H1 (cell line): ENCODE results near the gene AGAP1. TPM values are rescaled to one million over a fixed set of nuclear protein-coding genes. Genes with fewer than 3 reads are reported as not detected.

Experiments
- CTCF ChIA-PET: fragments of 300-600 bp; sonication (Branson Sonifier 250); formaldehyde crosslinking; loops from one replicate; lab custom pipeline; 2021; ENCODE audit not compliant: partially characterized antibody; lab: Charles Lee
- POLR2A ChIA-PET: fragments of 300-600 bp; sonication (Branson Sonifier 250); formaldehyde crosslinking; loops from one replicate; lab custom pipeline; 2021; ENCODE audit warnings: inconsistent platforms; ENCODE audit not compliant: partially characterized antibody; lab: Charles Lee
- DNase-seq, 2 experiments: peaks; one replicate each; pipeline versions ENCODE4 v3.0.0 to v3.0.0-alpha.2; 2010 to 2022; ENCODE audit warnings: low spot score in 2 of 2, low read depth in 1 of 2, mixed read lengths in 1 of 2
- FAIRE-seq: peaks from 2 replicates; lab custom pipeline; 2011; peaks lifted over from hg19 to GRCh38; lab: Jason Lieb, UNC
- H2AFZ ChIP-seq: 2 replicates; pipeline ENCODE4 v1.8.1; 2012; ENCODE audit warnings: low read length, inconsistent platforms
- H2AK5ac ChIP-seq: 2 replicates; pipeline ENCODE4 v1.6.1; 2013; ENCODE audit warnings: low read depth, low read length
- H2BK120ac ChIP-seq: replicated peaks from 2 replicates; pipeline ENCODE3; 2013; ENCODE audit warnings: low read depth, low read length, inconsistent platforms
- H2BK12ac ChIP-seq: 2 replicates; pipeline ENCODE4 v1.6.1; 2013; ENCODE audit warnings: low read depth, low read length
- H2BK15ac ChIP-seq: 2 replicates; pipeline ENCODE4 v1.6.1; 2013; ENCODE audit warnings: low read length
- H2BK20ac ChIP-seq: 2 replicates; pipeline ENCODE4 v1.6.1; 2013; ENCODE audit warnings: low read length
- H2BK5ac ChIP-seq: 2 replicates; pipeline ENCODE4 v1.6.1; 2013; ENCODE audit warnings: low read depth, low read length
- H3K14ac ChIP-seq: 2 replicates; pipeline ENCODE4 v1.6.1; 2013; ENCODE audit warnings: inconsistent platforms; ENCODE audit not compliant: insufficient read length
- H3K18ac ChIP-seq: 2 replicates; pipeline ENCODE4 v1.6.1; 2013; ENCODE audit warnings: low read length; ENCODE audit errors: extremely low read depth
- H3K23ac ChIP-seq: 2 replicates; pipeline ENCODE4 v1.6.1; 2013; ENCODE audit warnings: inconsistent platforms; ENCODE audit not compliant: insufficient read length
- H3K23me2 ChIP-seq: 2 replicates; pipeline ENCODE4 v1.6.1; 2013; ENCODE audit warnings: low read depth, low read length
- H3K27ac ChIP-seq: 2 replicates; pipeline ENCODE4 v1.6.1; 2011; ENCODE audit warnings: low read depth, low read length, inconsistent platforms
- H3K27me3 ChIP-seq, 4 experiments: replicated peaks in 1 of 4; 1 replicate in 1 of 4; 2 replicates in 3 of 4; pipeline versions ENCODE4 v1.6.1 to v1.8.1; 2011 to 2013; ENCODE audit warnings: low read length in 3 of 4, mild to moderate bottlenecking in 3 of 4, inconsistent platforms in 2 of 4, mixed read lengths in 2 of 4, moderate library complexity in 1 of 4; ENCODE audit not compliant: control insufficient read depth in 3 of 4, insufficient read depth in 3 of 4; ENCODE audit errors: extremely low read depth in 1 of 4
- H3K36me3 ChIP-seq, 4 experiments: 2 replicates each; pipeline versions ENCODE4 v1.6.1 to v1.8.1; 2011 to 2013; ENCODE audit warnings: mild to moderate bottlenecking in 4 of 4, low read length in 3 of 4, moderate library complexity in 2 of 4, control low read depth in 1 of 4, inconsistent platforms in 1 of 4; ENCODE audit not compliant: insufficient read depth in 4 of 4, control insufficient read depth in 2 of 4
- H3K4ac ChIP-seq: replicated peaks from 2 replicates; pipeline ENCODE3; 2013; ENCODE audit warnings: low read length, low read depth, mixed read lengths, inconsistent platforms; ENCODE audit not compliant: insufficient read length
- H3K4me1 ChIP-seq, 4 experiments: replicated peaks in 1 of 4; 1 replicate in 1 of 4; 2 replicates in 3 of 4; pipeline versions ENCODE4 v1.6.1 to v1.8.1; 2011 to 2013; ENCODE audit warnings: low read length in 3 of 4, inconsistent platforms in 2 of 4, mixed read lengths in 1 of 4; ENCODE audit not compliant: insufficient read depth in 4 of 4, control insufficient read depth in 3 of 4
- H3K4me2 ChIP-seq, 2 experiments: 2 replicates each; pipeline versions ENCODE4 v1.6.1 to v1.8.1; 2011 to 2013; ENCODE audit warnings: low read depth in 2 of 2, low read length in 2 of 2, control low read depth in 1 of 2, inconsistent platforms in 1 of 2, mild to moderate bottlenecking in 1 of 2; ENCODE audit not compliant: insufficient read depth in 1 of 2
- H3K4me3 ChIP-seq, 4 experiments: fragments of 200-600, 300-600 bp in 1 of 4; sonication (generic), shearing (Covaris generic), sonication (Bioruptor Twin) in 1 of 4; 2 replicates each; pipeline versions ENCODE4 v1.5.1 to v1.8.1; 2011 to 2016; ENCODE audit warnings: low read length in 4 of 4, low read depth in 3 of 4, control low read depth in 2 of 4, inconsistent platforms in 2 of 4, mild to moderate bottlenecking in 2 of 4, mixed read lengths in 1 of 4, moderate library complexity in 1 of 4; ENCODE audit not compliant: insufficient read depth in 2 of 4; ENCODE audit errors: extremely low read depth in 1 of 4
- H3K56ac ChIP-seq: replicated peaks from 2 replicates; pipeline ENCODE3; 2013; ENCODE audit warnings: low read depth, mild to moderate bottlenecking, mixed read lengths, low read length, inconsistent platforms; ENCODE audit not compliant: insufficient read length
- H3K79me1 ChIP-seq: 2 replicates; pipeline ENCODE4 v1.6.1; 2013; ENCODE audit warnings: low read depth, low read length, control low read depth
- H3K79me2 ChIP-seq, 2 experiments: 2 replicates each; pipeline versions ENCODE4 v1.6.1 to v1.8.1; 2012 to 2013; ENCODE audit warnings: low read length in 2 of 2, mild to moderate bottlenecking in 2 of 2, inconsistent platforms in 1 of 2; ENCODE audit not compliant: insufficient read depth in 2 of 2, control insufficient read depth in 1 of 2
- H3K9ac ChIP-seq, 4 experiments: replicated peaks in 1 of 4; 1 replicate in 1 of 4; 2 replicates in 3 of 4; pipeline versions ENCODE4 v1.6.1 to v1.8.1; 2011 to 2013; ENCODE audit warnings: low read depth in 3 of 4, low read length in 3 of 4, control low read depth in 2 of 4, mild to moderate bottlenecking in 2 of 4, moderate library complexity in 2 of 4, inconsistent platforms in 1 of 4; ENCODE audit errors: extremely low read depth in 1 of 4
- H3K9me3 ChIP-seq, 2 experiments: 2 replicates each; pipeline versions ENCODE4 v1.6.1 to v1.8.1; 2012 to 2013; ENCODE audit warnings: mild to moderate bottlenecking in 2 of 2, moderate library complexity in 2 of 2, control low read depth in 1 of 2, inconsistent platforms in 1 of 2, low read depth in 1 of 2, low read length in 1 of 2, mixed read lengths in 1 of 2; ENCODE audit not compliant: insufficient read depth in 2 of 2
- H4K20me1 ChIP-seq, 2 experiments: replicated peaks in 1 of 2; 2 replicates each; pipeline versions ENCODE3 to v1.8.1; 2011 to 2013; ENCODE audit warnings: inconsistent platforms in 2 of 2, low read length in 2 of 2, mild to moderate bottlenecking in 1 of 2; ENCODE audit not compliant: insufficient read depth in 2 of 2, control insufficient read depth in 1 of 2
- H4K5ac ChIP-seq: 2 replicates; pipeline ENCODE4 v1.6.1; 2013; ENCODE audit warnings: low read length, low read depth, mixed read lengths, inconsistent platforms; ENCODE audit not compliant: insufficient read length
- H4K8ac ChIP-seq: 2 replicates; pipeline ENCODE4 v1.8.0; 2013; ENCODE audit warnings: mild to moderate bottlenecking, moderate library complexity, low read length, inconsistent platforms; ENCODE audit not compliant: insufficient read depth; ENCODE audit errors: extremely low read depth
- H4K91ac ChIP-seq: replicated peaks from 2 replicates; pipeline ENCODE3; 2013; ENCODE audit warnings: low read length, mixed read lengths, inconsistent platforms; ENCODE audit not compliant: insufficient read length
- ATF3 ChIP-seq: IDR thresholded peaks from 2 replicates; pipeline ENCODE4 v1.6.1; 2011; ENCODE audit warnings: low read depth, mild to moderate bottlenecking, low read length; ENCODE audit not compliant: insufficient read depth
- CBX5 ChIP-seq: fragments of 300-800, 300-1000 bp; sonication (generic); IDR thresholded peaks from 2 replicates; pipeline ENCODE4 v1.7.1; 2016; ENCODE audit warnings: antibody characterized with exemption, low read length, low read depth
- CHD2 ChIP-seq: IDR thresholded peaks from 2 replicates; pipeline ENCODE4 v1.6.1; 2012; ENCODE audit warnings: low read length, improper control_type of control experiment
- GABPA ChIP-seq: IDR thresholded peaks from 2 replicates; pipeline ENCODE4 v1.6.1; 2011; ENCODE audit warnings: mild to moderate bottlenecking, low read length, moderate library complexity, borderline replicate concordance; ENCODE audit not compliant: insufficient read depth
- HDAC6 ChIP-seq: IDR thresholded peaks from one replicate; pipeline ENCODE4 v1.7.1; 2012; ENCODE audit warnings: low read depth, mild to moderate bottlenecking, inconsistent platforms, low read length, moderate library complexity
- KDM1A ChIP-seq: fragments of 200-600, 300-600 bp; sonication (generic); IDR thresholded peaks from 2 replicates; pipeline ENCODE4 v1.7.1; 2016; ENCODE audit warnings: mild to moderate bottlenecking, low read length, borderline replicate concordance
- PHF8 ChIP-seq: fragments of 200-600 bp; sonication (generic); conservative IDR thresholded peaks from 2 replicates; pipeline ENCODE4 v1.7.1; 2012; ENCODE audit warnings: low read depth, mild to moderate bottlenecking, inconsistent platforms, low read length, moderate library complexity
- SAP30 ChIP-seq: fragments of 300-600 bp; sonication (generic); IDR thresholded peaks from 2 replicates; pipeline ENCODE4 v1.7.1; 2012; ENCODE audit warnings: low read length, moderate library complexity, mild to moderate bottlenecking, inconsistent platforms; ENCODE audit not compliant: insufficient read depth, insufficient replicate concordance
- SRF ChIP-seq: IDR thresholded peaks from 2 replicates; pipeline ENCODE4 v1.6.1; 2011; ENCODE audit warnings: mild to moderate bottlenecking, low read depth, low read length, moderate library complexity
- WGBS, 2 experiments: shearing (Covaris generic) in 1 of 2; methylation state at CpG; one replicate each; pipeline versions ENCODE4 v1.1.6 to v1.1.7; 2013 to 2015; ENCODE audit warnings: low lambda C conversion rate in 2 of 2, mixed read lengths in 2 of 2, inconsistent platforms in 1 of 2, low coverage in 1 of 2, missing lambda C conversion rate in 1 of 2; ENCODE audit not compliant: insufficient replicate concordance in 2 of 2, insufficient coverage in 1 of 2, insufficient read length in 1 of 2; ENCODE audit errors: extremely low coverage in 1 of 2, missing lambda C conversion rate in 1 of 2; 5-methylcytosine and 5-hydroxymethylcytosine counted together
- polyA plus RNA-seq, 7 experiments: library from polyadenylated mRNA; depleted of rRNA in 3 of 7; stranded (reverse) in 5 of 7; unstranded in 2 of 7; fragments of >200 nt in 5 of 7; fragments of 200-250 nt in 2 of 7; gene quantifications; 1 replicate in 5 of 7; 2 replicates in 1 of 7; 4 replicates in 1 of 7; pipeline versions ENCODE4 v1.2.1 to v1.2.3, GENCODE V29; 2011 to 2013; ENCODE audit warnings: missing spikeins in 2 of 7, mixed read lengths in 2 of 7
- total RNA-seq: library from RNA; stranded (reverse); fragmentation: NEBNext Ultra II Directional; extraction: Animal tissue kit (Norgen Biotek cat#: 25700); gene quantifications from 2 replicates; pipeline ENCODE4 v1.2.1, GENCODE V29; 2021
- TF ChIP-seq, protein P1 (sequence below): IDR thresholded peaks from 2 replicates; pipeline ENCODE4 v1.6.1; 2012; ENCODE audit warnings: inconsistent platforms

Gene AGAP1
- total and polyA plus RNA-seq, 2 of the 8 experiments (the other 6 are each of a cell fraction or from before 2014, with no cell fraction given): 18.1 to 39.4 TPM

DNA sequence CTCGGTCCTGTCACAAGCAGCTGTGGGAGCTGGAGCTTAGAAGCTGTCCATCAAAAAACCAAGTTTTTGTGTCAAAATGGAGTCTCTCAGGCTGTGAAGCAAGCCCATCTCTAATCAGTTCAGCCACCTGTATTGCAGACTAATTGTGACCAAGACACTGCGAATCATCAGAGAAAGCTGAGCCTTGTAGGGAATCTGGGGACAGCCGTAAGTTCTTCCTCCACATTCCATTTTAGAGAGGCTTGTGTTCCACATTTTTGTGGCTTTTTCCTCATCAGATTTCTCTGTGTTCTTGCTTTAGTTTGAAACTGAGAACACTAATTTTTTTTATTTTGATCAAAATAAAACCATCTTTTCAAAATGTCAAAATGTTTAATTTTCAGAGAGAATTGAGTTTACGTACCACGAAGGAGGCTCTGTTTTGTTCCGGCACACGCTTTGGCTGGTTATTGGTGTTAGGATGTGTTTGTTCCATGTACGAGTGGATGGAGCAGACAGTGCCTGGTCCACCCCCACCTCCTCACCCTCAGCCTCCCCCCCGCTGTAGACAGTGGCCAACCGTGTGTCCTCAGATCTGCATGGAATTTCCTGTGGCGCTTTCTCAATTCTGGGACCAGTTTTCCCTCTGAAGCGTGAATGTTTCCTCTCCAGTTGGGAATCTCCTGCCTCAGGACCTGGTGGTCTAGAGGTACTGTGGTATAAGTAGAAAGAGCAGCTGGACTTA, 140.8 kb downstream of the AGAP1 start:
- DNase-seq: no peak
- no peak for FAIRE-seq
- CTCF ChIA-PET: interaction anchor here (1.1 to 1.5 kb wide), 3 partner anchors 14 to 112 kb away, joined by 3 to 5 read pairs (median 3); no protein-coding TSS in a partner anchor
- H3K4me3 ChIP-seq: no peak overlapping the region
- H2BK5ac ChIP-seq: 0 out of 2 replicates have a peak overlapping the region, but pooled peaks have one; percentile 52
- H3K4me1 ChIP-seq: peaks cover 0 to 5% (median 3%) of the 10 kb centered on the region in 4 experiments; a peak in 3 of 7 replicates
- H2BK12ac ChIP-seq: no peak overlapping the region
- no peak overlapping the region for H3K56ac ChIP-seq
- peaks cover 0 to 35% of the 10 kb centered on the region in 2 experiments for H3K79me2 ChIP-seq
- no peak overlapping the region for H2AFZ ChIP-seq
- no peaks in the 10 kb centered on the region for H3K36me3 ChIP-seq
- H3K9me3 ChIP-seq: no peaks in the 10 kb centered on the region
- H4K8ac ChIP-seq: no peak overlapping the region
- no peak overlapping the region for H2BK15ac ChIP-seq
- H3K79me1 ChIP-seq: peaks cover 16% of the 10 kb centered on the region
- no peak overlapping the region for H2BK120ac ChIP-seq
- H3K4me2 ChIP-seq: no peak overlapping the region
- no peak overlapping the region for H3K14ac ChIP-seq
- H2AK5ac ChIP-seq: 0 out of 2 replicates have a peak overlapping the region, but pooled peaks have one; percentile 45
- no peak overlapping the region for H4K5ac ChIP-seq
- H4K91ac ChIP-seq: no peak overlapping the region
- peaks cover 0 to 5% of the 10 kb centered on the region in 2 experiments for H4K20me1 ChIP-seq
- H2BK20ac ChIP-seq: no peak overlapping the region
- H3K9ac ChIP-seq: no peak overlapping the region
- H3K27ac ChIP-seq: no peak overlapping the region
- H3K18ac ChIP-seq: 0 out of 2 replicates have a peak overlapping the region, but pooled peaks have one; percentile 6
- WGBS, 2 experiments: 92% methylated on average over 12 of the region's 12 CpGs; no CpG with 5 or more reads in 1 of the 2 experiments
- POLR2A ChIA-PET: interaction anchor here (1.2 kb wide), 2 partner anchors 9 to 17 kb away, joined by 3 to 4 read pairs; no protein-coding TSS in a partner anchor
- H3K23ac ChIP-seq: no peak overlapping the region
- H3K23me2 ChIP-seq: no peaks in the 10 kb centered on the region
- H3K4ac ChIP-seq: no peak overlapping the region
- H3K27me3 ChIP-seq: no peaks in the 10 kb centered on the region
- TF ChIP-seq HDAC6 (no peak), ATF3 (no peak), CHD2 (no peak), SRF (no peak), CBX5 (no peak), GABPA (no peak), SAP30 (no peak), PHF8 (no peak), KDM1A (no peak)
- TF ChIP-seq, protein P1, sequence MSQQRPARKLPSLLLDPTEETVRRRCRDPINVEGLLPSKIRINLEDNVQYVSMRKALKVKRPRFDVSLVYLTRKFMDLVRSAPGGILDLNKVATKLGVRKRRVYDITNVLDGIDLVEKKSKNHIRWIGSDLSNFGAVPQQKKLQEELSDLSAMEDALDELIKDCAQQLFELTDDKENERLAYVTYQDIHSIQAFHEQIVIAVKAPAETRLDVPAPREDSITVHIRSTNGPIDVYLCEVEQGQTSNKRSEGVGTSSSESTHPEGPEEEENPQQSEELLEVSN: no peak
